K562 (cell line): ENCODE data around the gene C11orf86. TPM values are rescaled to one million over a fixed set of nuclear protein-coding genes. Genes with fewer than 3 reads are reported as not detected.

Experiments used
- ARHGAP35 ChIP-seq: fragments of 450-650 bp; IDR thresholded peaks from 2 replicates; pipeline ENCODE4 v1.6.1; 2018; ENCODE audit not compliant: partially characterized antibody
- ARNT ChIP-seq, 2 experiments: fragments of 450-650 bp; IDR thresholded peaks; 2 replicates each; pipeline ENCODE4 v1.6.1; 2016; ENCODE audit warnings: mild to moderate bottlenecking in 1 of 2
- EP400 ChIP-seq: fragments of 450-650 bp; IDR thresholded peaks from 2 replicates; pipeline ENCODE4 v1.6.1; 2017; ENCODE audit warnings: antibody characterized with exemption, mild to moderate bottlenecking, moderate library complexity
- FOS ChIP-seq: IDR thresholded peaks from 3 replicates; pipeline ENCODE4 v1.6.1; 2011; ENCODE audit not compliant: insufficient read length; ENCODE audit errors: extremely low read depth
- JUND ChIP-seq, 2 experiments: IDR thresholded peaks; 2 replicates in 1 of 2; 3 replicates in 1 of 2; pipeline ENCODE4 v1.6.1; 2011; ENCODE audit warnings: borderline replicate concordance in 2 of 2, low read depth in 2 of 2, low read length in 2 of 2, improper control_type of control experiment in 1 of 2, missing biosample characterization in 1 of 2, missing genetic modification characterization in 1 of 2, missing genetic modification reagents in 1 of 2
- MXI1 ChIP-seq: IDR thresholded peaks from 2 replicates; pipeline ENCODE4 v1.6.1; 2011; ENCODE audit warnings: low read depth, mild to moderate bottlenecking, improper control_type of control experiment, low read length
- PCBP2 ChIP-seq: fragments of 200-400 bp; formaldehyde crosslinking; IDR thresholded peaks from 2 replicates; pipeline ENCODE4 v1.6.1; 2018; ENCODE audit warnings: low read length, low read depth, mild to moderate bottlenecking, moderate library complexity; ENCODE audit not compliant: poor library complexity, severe bottlenecking
- SMAD4 ChIP-seq: fragments of 250-450 bp; sonication (Bioruptor Pico); conservative IDR thresholded peaks from 2 replicates; pipeline ENCODE4 v1.8.0; 2021; ENCODE audit warnings: inconsistent platforms, mild to moderate bottlenecking, moderate library complexity
- SNAPC5 ChIP-seq: fragments of 250-450 bp; sonication (Bioruptor Pico); IDR thresholded peaks from 2 replicates; pipeline ENCODE4 v1.8.0; 2021; ENCODE audit warnings: moderate library complexity, mild to moderate bottlenecking, inconsistent platforms
- SP1 ChIP-seq: sonication (generic); formaldehyde crosslinking; IDR thresholded peaks from 2 replicates; pipeline ENCODE4 v1.8.1; 2022; ENCODE audit warnings: mild to moderate bottlenecking, missing genetic modification reagents
- TCF3 ChIP-seq: sonication (generic); formaldehyde crosslinking; IDR thresholded peaks from 2 replicates; pipeline ENCODE4 v1.4.0; 2020; ENCODE audit warnings: mild to moderate bottlenecking, missing genetic modification reagents
- ZNF407 ChIP-seq: fragments of 450-650 bp; IDR thresholded peaks from 2 replicates; pipeline ENCODE4 v1.6.1; 2016; ENCODE audit warnings: low read depth
- ZNF444 ChIP-seq: fragments of 250-450 bp; sonication (Bioruptor Pico); IDR thresholded peaks from 2 replicates; pipeline ENCODE4 v1.4.0; 2020; ENCODE audit warnings: mild to moderate bottlenecking, moderate library complexity
- polyA plus RNA-seq, 8 experiments: library from polyadenylated mRNA; depleted of rRNA in 4 of 8; stranded (reverse) in 5 of 8; unstranded in 3 of 8; fragments of >200 nt; fragmentation: Nextera tagmentation in 2 of 8; fragmentation: Illumina TruSeq in 1 of 8; extraction: Ambion mirVana in 2 of 8; extraction: Trizol in 1 of 8; gene quantifications; 2 replicates each; pipeline versions ENCODE4 v1.2.1 to v1.2.3, GENCODE V29; 2011 to 2014; ENCODE audit warnings: inconsistent platforms in 1 of 8, missing spikeins in 1 of 8
- total RNA-seq, 7 experiments: library from RNA; depleted of rRNA in 6 of 7; stranded (reverse); fragments of >200 nt in 6 of 7; fragmentation: Illumina TruSeq in 2 of 7; extraction: Trizol in 2 of 7; gene quantifications; 2 replicates each; pipeline versions ENCODE4 v1.2.1 to v1.2.3, GENCODE V29; 2011 to 2021; ENCODE audit warnings: low replicate concordance in 1 of 7

The C11orf86 gene
- total and polyA plus RNA-seq, 9 of the 15 experiments (the other 6 are each of a cell fraction or from before 2014, with no cell fraction given) = not detected

GRCh38 chr11:66934950-66935779, 39.9 kb upstream of the C11orf86 start (continued):
- TF ChIP-seq ZNF407 = no peak
- 0 out of 2 replicates have a peak, but pooled peaks have one; percentile 28 for TF ChIP-seq MXI1
- peak; percentile 57; the same call in 1 of the 2 replicates for TF ChIP-seq EP400
- no peak for TF ChIP-seq ARHGAP35
- no peak for TF ChIP-seq ZNF444 (CRISPR knock-in tag)
- TF ChIP-seq SP1 (CRISPR knock-in tag) = peak; percentile 59
- no peak for TF ChIP-seq FOS
- TF ChIP-seq TCF3 = peak; percentile 86
- no peak for TF ChIP-seq SNAPC5 (CRISPR knock-in tag)
- peak; percentile 49; the same call in 1 of the 2 replicates for TF ChIP-seq JUND (IDR thresholded peaks at IDR 0.05; ENCODE audit: borderline replicate concordance, low read depth, low read length)
- TF ChIP-seq JUND (tag; IDR thresholded peaks at IDR 0.05; ENCODE audit: borderline replicate concordance, low read depth, low read length) = peak; percentile 47; the same call in 1 of the 3 replicates
- no peak for TF ChIP-seq PCBP2
- TF ChIP-seq ARNT (IDR thresholded peaks at IDR 0.05) = 0 out of 4 replicates have a peak, but pooled peaks of 1 of the 2 experiments have one; percentile 49
- TF ChIP-seq SMAD4 = peak; percentile 65; the same call in 1 of the 2 replicates
